ENCODE results near the gene LY6G5C. TPM values are rescaled to one million over a fixed set of nuclear protein-coding genes. Genes with fewer than 3 reads are reported as not detected.
A peak's percentile ranks its signal among the peaks of the same experiment; 100 is the strongest.

LY6G5C gene
- total and polyA plus RNA-seq, 2 experiments from 2014 or later: 1.7 to 5.1 TPM

- no peaks in the 10 kb centered on the region for H4K20me1 ChIP-seq (ENCODE audit: insufficient read depth)
- whole genome bisulfite sequencing, 2 experiments (ENCODE audit: low coverage in 1 of 2, low lambda C conversion rate in 2 of 2, missing lambda C conversion rate in 2 of 2): 80 to 81% methylated on average over 7 to 8 of the region's 8 CpGs
- H3K9me2 ChIP-seq (ENCODE audit: insufficient read depth): no peaks in the 10 kb centered on the region
- no peak overlapping the region for H3K9ac ChIP-seq
- H3K4me2 ChIP-seq (ENCODE audit: unreplicated experiment): no peak overlapping the region
- in situ Hi-C loops (cut with MboI): no loop called here
- peaks cover 9% of the 10 kb centered on the region; the same call in 1 of the 2 replicates for H3K36me3 ChIP-seq (ENCODE audit: low read depth)
- DNase-seq: no peak
- TF ChIP-seq EZH2 (IDR thresholded peaks at IDR 0.05; ENCODE audit: insufficient read depth, poor library complexity, severe bottlenecking) (no peak), EZH2phosphoT487 (IDR thresholded peaks at IDR 0.05; ENCODE audit: insufficient read depth, low read depth) (no peak)
- no peaks in the 10 kb centered on the region for H3K4me1 ChIP-seq (ENCODE audit: insufficient read depth)
- peaks cover under 1% of the 10 kb centered on the region; the same call in 1 of the 2 replicates for H3F3A ChIP-seq (ENCODE audit: insufficient read depth)
- no peaks in the 10 kb centered on the region for H3K9me3 ChIP-seq (ENCODE audit: low read depth)
- H3K27ac ChIP-seq: no peak overlapping the region
- no peak overlapping the region for H3K4me3 ChIP-seq
- H3K79me2 ChIP-seq (ENCODE audit: insufficient read depth): no peaks in the 10 kb centered on the region
- no peaks in the 10 kb centered on the region for H3K27me3 ChIP-seq (replicated peaks; ENCODE audit: insufficient read depth)
- no peak overlapping the region for H2AFZ ChIP-seq
Measured at GRCh38 chr6:31687321-31687720, 6.5 kb upstream of the LY6G5C start.

- H3K9me2 ChIP-seq (ENCODE audit: insufficient read depth): no peaks in the 10 kb centered on the region
- no peaks in the 10 kb centered on the region for H3K79me2 ChIP-seq (ENCODE audit: insufficient read depth)
- TF ChIP-seq EZH2 (IDR thresholded peaks at IDR 0.05; ENCODE audit: insufficient read depth, poor library complexity, severe bottlenecking): no peak
- TF ChIP-seq EZH2phosphoT487 (IDR thresholded peaks at IDR 0.05; ENCODE audit: insufficient read depth, low read depth): no peak
- no peak overlapping the region for H3K9ac ChIP-seq
- peaks cover 7% of the 10 kb centered on the region; the same call in 1 of the 2 replicates for H3F3A ChIP-seq (ENCODE audit: insufficient read depth)
- no peaks in the 10 kb centered on the region for H4K20me1 ChIP-seq (ENCODE audit: insufficient read depth)
- H3K27me3 ChIP-seq (replicated peaks; ENCODE audit: insufficient read depth): no peaks in the 10 kb centered on the region
- peaks cover 4% of the 10 kb centered on the region; the same call in 1 of the 2 replicates for H3K4me1 ChIP-seq (ENCODE audit: insufficient read depth)
- H3K9me3 ChIP-seq (ENCODE audit: low read depth): no peaks in the 10 kb centered on the region
- in situ Hi-C loops (cut with MboI): no loop called here
- 76 to 84% methylated on average over 5 of the region's 5 CpGs for WGBS, 2 experiments (ENCODE audit: low coverage in 1 of 2, low lambda C conversion rate in 2 of 2, missing lambda C conversion rate in 2 of 2)
- no peak overlapping the region for H3K4me3 ChIP-seq
- H3K27ac ChIP-seq: no peak overlapping the region
- H3K36me3 ChIP-seq (ENCODE audit: low read depth): peaks cover 4% of the 10 kb centered on the region; the same call in 1 of the 2 replicates
- no peak for DNase-seq
- no peak overlapping the region for H3K4me2 ChIP-seq (ENCODE audit: unreplicated experiment)
- no peak overlapping the region for H2AFZ ChIP-seq
Measured at GRCh38 chr6:31686483-31686882, 5.6 kb upstream of the LY6G5C start.

- in situ Hi-C loops (cut with MboI): no loop called here
- no peaks in the 10 kb centered on the region for H3K79me2 ChIP-seq (ENCODE audit: insufficient read depth)
- no peak overlapping the region for H3K9ac ChIP-seq
- H3K9me3 ChIP-seq (ENCODE audit: low read depth): no peaks in the 10 kb centered on the region
- WGBS, 2 experiments (ENCODE audit: low coverage in 1 of 2, low lambda C conversion rate in 2 of 2, missing lambda C conversion rate in 2 of 2): 94 to 95% methylated on average over 9 to 13 of the region's 13 CpGs
- no peak overlapping the region for H2AFZ ChIP-seq
- no peaks in the 10 kb centered on the region for H3K9me2 ChIP-seq (ENCODE audit: insufficient read depth)
- no peak overlapping the region for H3K4me2 ChIP-seq (ENCODE audit: unreplicated experiment)
- no peak overlapping the region for H3K4me3 ChIP-seq
- H3F3A ChIP-seq (ENCODE audit: insufficient read depth): peaks cover 14% of the 10 kb centered on the region; the same call in 1 of the 2 replicates
- TF ChIP-seq EZH2 (IDR thresholded peaks at IDR 0.05; ENCODE audit: insufficient read depth, poor library complexity, severe bottlenecking): no peak
- TF ChIP-seq EZH2phosphoT487 (IDR thresholded peaks at IDR 0.05; ENCODE audit: insufficient read depth, low read depth): no peak
- DNase-seq: no peak
- H3K27ac ChIP-seq: no peak overlapping the region
- peaks cover 4% of the 10 kb centered on the region; the same call in 1 of the 2 replicates for H3K36me3 ChIP-seq (ENCODE audit: low read depth)
- H4K20me1 ChIP-seq (ENCODE audit: insufficient read depth): no peaks in the 10 kb centered on the region
- peaks cover 9% of the 10 kb centered on the region; the same call in 1 of the 2 replicates for H3K4me1 ChIP-seq (ENCODE audit: insufficient read depth)
- no peaks in the 10 kb centered on the region for H3K27me3 ChIP-seq (replicated peaks; ENCODE audit: insufficient read depth)
Measured at GRCh38 chr6:31683591-31683990, 2.7 kb upstream of the LY6G5C start.

- peak overlapping the region; percentile 69 for H3K27ac ChIP-seq
- DNase-seq: peak; percentile 79
Measured at GRCh38 chr6:31681135-31681671, 336 bp upstream of the LY6G5C start.

More at GRCh38 chr6:31681135-31681671, 336 bp upstream of the LY6G5C start:
- in situ Hi-C loops (cut with MboI): no loop called here
- Histone ChIP-seq H3K9ac (peak overlapping the region; percentile 79), H3K9me2 (ENCODE audit: insufficient read depth) (no peaks in the 10 kb centered on the region), H3K9me3 (ENCODE audit: low read depth) (no peaks in the 10 kb centered on the region), H2AFZ (peak overlapping the region; percentile 93), H3K27me3 (replicated peaks; ENCODE audit: insufficient read depth) (no peaks in the 10 kb centered on the region), H3K4me1 (ENCODE audit: insufficient read depth) (peaks cover 9% of the 10 kb centered on the region; the same call in 1 of the 2 replicates), H3K4me3 (peak overlapping the region; percentile 79), H3K4me2 (ENCODE audit: unreplicated experiment) (peak overlapping the region; percentile 91), H3K36me3 (ENCODE audit: low read depth) (no peaks in the 10 kb centered on the region; the same call in 1 of the 2 replicates), H3K79me2 (ENCODE audit: insufficient read depth) (no peaks in the 10 kb centered on the region), H4K20me1 (ENCODE audit: insufficient read depth) (no peaks in the 10 kb centered on the region), H3F3A (ENCODE audit: insufficient read depth) (peaks cover 29% of the 10 kb centered on the region)
- TF ChIP-seq EZH2phosphoT487 (IDR thresholded peaks at IDR 0.05; ENCODE audit: insufficient read depth, low read depth) (no peak), EZH2 (IDR thresholded peaks at IDR 0.05; ENCODE audit: insufficient read depth, poor library complexity, severe bottlenecking) (no peak)
- WGBS, 2 experiments (ENCODE audit: low coverage in 1 of 2, low lambda C conversion rate in 2 of 2, missing lambda C conversion rate in 2 of 2): 2% methylated on average over 38 of the region's 40 CpGs
